PC-3 (cell line): Measurements from ENCODE around the gene GAS2L1. TPM values are rescaled to one million over a fixed set of nuclear protein-coding genes. Genes with fewer than 3 reads are reported as not detected.

Experiments
- ATAC-seq: fragments of 200-7000 bp; cut with Tn5 transposase; 2 replicates; pipeline ENCODE4 v1.9.1; 2020; ENCODE audit warnings: mild to moderate bottlenecking, moderate library complexity
- BruUV-seq: library from RNA; stranded (reverse); fragments of 400-500 nt; replicated peaks from 2 replicates; lab custom pipeline; 2021; lab: Mats Ljungman, UMichigan
- CTCF ChIA-PET: fragments of 300-600 bp; sonication (Branson Sonifier 250); formaldehyde crosslinking; loops from one replicate; lab custom pipeline; 2022; ENCODE audit warnings: antibody characterized with exemption; lab: Charles Lee
- POLR2A ChIA-PET: fragments of 300-600 bp; sonication (Branson Sonifier 250); formaldehyde crosslinking; loops from one replicate; lab custom pipeline; 2022; ENCODE audit warnings: antibody characterized with exemption; ENCODE audit not compliant: unreplicated experiment; lab: Charles Lee
- DNase-seq: peaks from one replicate; pipeline ENCODE4 v3.0.0-alpha.2; 2015
- H2AFZ ChIP-seq: fragments of 300-600 bp; sonication (generic); 2 replicates; pipeline ENCODE4 v1.6.0; 2016; ENCODE audit warnings: antibody characterized with exemption, low read length
- H3F3A ChIP-seq: fragments of 300-600 bp; sonication (generic); one replicate; pipeline ENCODE4 v1.6.0; 2017; ENCODE audit warnings: antibody characterized with exemption, low read length, control low read depth, mild to moderate bottlenecking; ENCODE audit not compliant: unreplicated experiment
- H3K27ac ChIP-seq: fragments of 300-600 bp; sonication (generic); 2 replicates; pipeline ENCODE4 v1.5.1; 2016; ENCODE audit warnings: mild to moderate bottlenecking, low read length
- H3K27me3 ChIP-seq: fragments of 300-600 bp; sonication (generic); 2 replicates; pipeline ENCODE4 v1.6.1; 2016; ENCODE audit warnings: low read length, mixed read lengths
- H3K36me3 ChIP-seq: fragments of 300-600 bp; sonication (generic); 2 replicates; pipeline ENCODE4 v1.6.1; 2016; ENCODE audit warnings: low read depth, mixed run types, low read length, mixed read lengths
- H3K4me1 ChIP-seq: fragments of 300-600 bp; sonication (generic); 2 replicates; pipeline ENCODE4 v1.5.1; 2016; ENCODE audit warnings: low read length; ENCODE audit not compliant: insufficient read depth
- H3K4me2 ChIP-seq: fragments of 300-600 bp; sonication (generic); 2 replicates; pipeline ENCODE4 v1.6.0; 2016; ENCODE audit warnings: low read length
- H3K4me3 ChIP-seq: fragments of 300-600 bp; sonication (generic); 2 replicates; pipeline ENCODE4 v1.5.1; 2016; ENCODE audit warnings: mild to moderate bottlenecking, low read length, mixed read lengths
- H3K79me2 ChIP-seq: fragments of 300-600 bp; sonication (generic); 2 replicates; pipeline ENCODE4 v1.6.1; 2017; ENCODE audit warnings: low read length, mixed read lengths
- H3K9ac ChIP-seq: fragments of 300-600 bp; sonication (generic); 2 replicates; pipeline ENCODE4 v1.6.0; 2016; ENCODE audit warnings: mild to moderate bottlenecking, low read length
- H3K9me2 ChIP-seq: fragments of 300-600 bp; sonication (generic); replicated peaks from 2 replicates; pipeline ENCODE4 v1.6.1; 2016; ENCODE audit warnings: mixed run types, low read length, mixed read lengths
- H3K9me3 ChIP-seq: fragments of 300-600 bp; sonication (generic); 2 replicates; pipeline ENCODE4 v1.6.1; 2016; ENCODE audit warnings: low read length, mixed read lengths
- H4K20me1 ChIP-seq: fragments of 300-600 bp; sonication (generic); 2 replicates; pipeline ENCODE4 v1.6.1; 2016; ENCODE audit warnings: low read length, mixed read lengths
- EZH2 ChIP-seq: fragments of 300-600 bp; sonication (generic); IDR thresholded peaks from one replicate; pipeline ENCODE4 v1.6.1; 2017; ENCODE audit warnings: antibody characterized with exemption, mild to moderate bottlenecking, low read length; ENCODE audit not compliant: unreplicated experiment
- EZH2phosphoT487 ChIP-seq: fragments of 300-600 bp; sonication (generic); IDR thresholded peaks from 2 replicates; pipeline ENCODE4 v1.6.1; 2018; ENCODE audit warnings: mild to moderate bottlenecking, antibody characterized with exemption, low read length, borderline replicate concordance
- intact Hi-C: fragments of 100-400 bp; cut with micrococcal nuclease; formaldehyde crosslinking; loops from 2 replicates; pipeline ENCODE4 v1.9.0; 2023
- total RNA-seq: library from RNA; depleted of rRNA; stranded (reverse); fragments of >200 nt; gene quantifications from 2 replicates; pipeline ENCODE4 v1.2.3, GENCODE V29; 2014
- TF ChIP-seq, protein P1 (sequence below): fragments of 300-600 bp; sonication (generic); conservative IDR thresholded peaks from 2 replicates; pipeline ENCODE4 v1.5.1; 2017; ENCODE audit warnings: antibody characterized with exemption, low read depth, mild to moderate bottlenecking, low read length

Gene GAS2L1
- total RNA-seq, 1 experiment from 2014 or later: 58.4 TPM

DNA sequence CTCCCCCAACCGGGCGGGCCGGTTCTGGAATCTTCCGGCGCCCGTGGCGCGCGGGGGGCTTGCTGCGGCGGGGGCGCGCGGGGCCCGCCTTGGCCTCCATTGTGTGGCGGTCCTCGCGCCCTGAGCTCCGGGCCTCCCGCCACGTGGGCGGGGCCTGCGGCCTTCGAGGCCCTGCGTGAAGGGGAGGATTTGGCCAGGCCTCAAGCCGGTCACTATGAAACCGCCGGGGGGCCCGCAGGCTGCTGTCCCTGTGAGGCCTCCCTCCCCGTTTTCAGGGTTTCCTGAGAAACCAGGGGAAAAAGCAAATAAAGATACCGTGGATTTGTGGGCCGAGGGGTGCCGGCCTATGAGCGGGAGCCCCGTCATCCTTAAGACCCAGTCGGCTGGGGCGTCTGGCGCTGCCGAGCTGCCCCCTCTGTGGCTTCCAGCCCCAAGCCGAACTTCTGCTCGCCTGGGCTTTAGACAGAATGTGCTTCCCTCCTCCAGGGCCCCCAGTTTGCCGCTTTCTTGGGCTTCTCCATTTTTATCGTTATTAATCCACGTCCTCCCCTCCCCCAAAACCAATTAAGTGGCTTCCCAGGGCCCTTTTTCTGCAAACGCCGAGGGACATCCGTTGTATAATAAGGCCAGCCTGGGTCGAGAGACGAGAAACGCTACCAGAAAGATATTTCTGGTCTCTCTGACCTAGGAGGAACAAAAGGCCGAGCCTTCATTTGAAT lies 37.8 kb upstream of the GAS2L1 start:
- Histone ChIP-seq H3K79me2 (peaks cover 79% of the 10 kb centered on the region), H2AFZ (peak overlapping the region; percentile 99; the same call in 1 of the 2 replicates), H3K9ac (peak overlapping the region; percentile 100), H3K9me3 (no peaks in the 10 kb centered on the region), H3F3A (no peaks in the 10 kb centered on the region), H4K20me1 (peaks cover 49% of the 10 kb centered on the region), H3K4me2 (peak overlapping the region; percentile 85), H3K4me1 (peaks cover 27% of the 10 kb centered on the region), H3K27ac (peak overlapping the region; percentile 97), H3K4me3 (peak overlapping the region; percentile 99), H3K36me3 (peaks cover 31% of the 10 kb centered on the region), H3K27me3 (no peaks in the 10 kb centered on the region), H3K9me2 (no peaks in the 10 kb centered on the region)
- TF ChIP-seq EZH2 (no peak), EZH2phosphoT487 (no peak)
- TF ChIP-seq, protein P1, sequence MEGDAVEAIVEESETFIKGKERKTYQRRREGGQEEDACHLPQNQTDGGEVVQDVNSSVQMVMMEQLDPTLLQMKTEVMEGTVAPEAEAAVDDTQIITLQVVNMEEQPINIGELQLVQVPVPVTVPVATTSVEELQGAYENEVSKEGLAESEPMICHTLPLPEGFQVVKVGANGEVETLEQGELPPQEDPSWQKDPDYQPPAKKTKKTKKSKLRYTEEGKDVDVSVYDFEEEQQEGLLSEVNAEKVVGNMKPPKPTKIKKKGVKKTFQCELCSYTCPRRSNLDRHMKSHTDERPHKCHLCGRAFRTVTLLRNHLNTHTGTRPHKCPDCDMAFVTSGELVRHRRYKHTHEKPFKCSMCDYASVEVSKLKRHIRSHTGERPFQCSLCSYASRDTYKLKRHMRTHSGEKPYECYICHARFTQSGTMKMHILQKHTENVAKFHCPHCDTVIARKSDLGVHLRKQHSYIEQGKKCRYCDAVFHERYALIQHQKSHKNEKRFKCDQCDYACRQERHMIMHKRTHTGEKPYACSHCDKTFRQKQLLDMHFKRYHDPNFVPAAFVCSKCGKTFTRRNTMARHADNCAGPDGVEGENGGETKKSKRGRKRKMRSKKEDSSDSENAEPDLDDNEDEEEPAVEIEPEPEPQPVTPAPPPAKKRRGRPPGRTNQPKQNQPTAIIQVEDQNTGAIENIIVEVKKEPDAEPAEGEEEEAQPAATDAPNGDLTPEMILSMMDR: no peak
- intact Hi-C loops: loop anchor here (2.0 kb wide), 1 partner anchor 38 kb away; the partner anchor contains the start of gene GAS2L1
- DNase-seq (peak; percentile 31), ATAC-seq (peak; percentile 25)
- POLR2A ChIA-PET: no interaction called here
- no TSS peak for BruUV-seq
- CTCF ChIA-PET: no interaction called here

DNA sequence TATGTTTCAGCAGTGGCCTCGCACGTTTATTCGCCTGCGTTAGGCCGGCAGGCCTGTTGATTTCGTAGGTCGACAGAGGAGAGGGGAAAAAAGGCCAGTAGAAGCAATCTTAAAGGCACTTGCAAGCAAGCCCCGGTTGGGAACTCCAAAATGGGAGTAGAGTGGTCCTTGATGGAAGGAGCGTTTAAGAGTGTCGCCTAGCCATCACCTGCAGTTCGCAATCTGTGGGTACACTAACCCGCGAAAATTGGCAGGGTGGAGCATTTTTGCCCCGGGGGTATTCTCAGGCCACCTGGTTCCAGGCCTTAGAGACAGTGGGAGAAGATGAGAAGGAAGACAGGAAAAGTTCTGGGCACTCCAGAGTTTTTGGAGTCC lies 37.2 kb upstream of the GAS2L1 start:
- Histone ChIP-seq H3F3A (no peaks in the 10 kb centered on the region), H4K20me1 (peaks cover 54% of the 10 kb centered on the region), H3K4me2 (peak overlapping the region; percentile 85), H3K27me3 (no peaks in the 10 kb centered on the region), H3K4me3 (peak overlapping the region; percentile 99), H3K36me3 (peaks cover 36% of the 10 kb centered on the region), H3K27ac (peak overlapping the region; percentile 97), H3K9ac (peak overlapping the region; percentile 100), H3K9me3 (no peaks in the 10 kb centered on the region), H2AFZ (no peak overlapping the region), H3K79me2 (peaks cover 84% of the 10 kb centered on the region), H3K4me1 (peaks cover 27% of the 10 kb centered on the region), H3K9me2 (no peaks in the 10 kb centered on the region)
- ChIA-PET POLR2A (no interaction called here), CTCF (no interaction called here)
- TF ChIP-seq EZH2: no peak
- TF ChIP-seq, protein P1: no peak
- TF ChIP-seq EZH2phosphoT487: no peak
- no peak for ATAC-seq
- DNase-seq: no peak
- intact Hi-C loops: loop anchor here (2.0 kb wide), 1 partner anchor 38 kb away; the partner anchor contains the start of gene GAS2L1
- TSS peak; percentile 40 for BruUV-seq
